HG03135 (cell line): ENCODE data around the gene PDK1.
"Not testable (repeated sequence)": the region's sequence is repeated elsewhere in the genome, so short reads cannot be mapped to it uniquely, and the experiment has no call there.

ENCODE experiments used
- ATAC-seq: cut with Tn5 transposase; IDR thresholded peaks from one replicate; pipeline ENCODE4 v1.9.1; 2021; ENCODE audit warnings: mild to moderate bottlenecking, moderate library complexity; ENCODE audit not compliant: unreplicated experiment

PDK1 gene

GRCh38 chr2:172592190-172592589, 36.3 kb downstream of the PDK1 start:
- not testable (repeated sequence) for ATAC-seq

GRCh38 chr2:172596776-172597175, 40.9 kb downstream of the PDK1 start:
- ATAC-seq, result no peak

GRCh38 chr2:172597176-172597842, 41.4 kb downstream of the PDK1 start:
- ATAC-seq, result no peak

GRCh38 chr2:172599947-172600346, 44.1 kb downstream of the PDK1 start:
- ATAC-seq, result no peak

- ATAC-seq, result no peak
Observed at GRCh38 chr2:172600557-172601008, 44.7 kb downstream of the PDK1 start.

GRCh38 chr2:172606285-172606684, 50.4 kb downstream of the PDK1 start:
- no peak for ATAC-seq

GRCh38 chr2:172607379-172607928, 51.6 kb downstream of the PDK1 start:
- ATAC-seq, result no peak

- ATAC-seq, result no peak
Observed at GRCh38 chr2:172609488-172609887, 53.6 kb downstream of the PDK1 start.

- ATAC-seq, result no peak
Observed at GRCh38 chr2:172612051-172612450, 56.2 kb downstream of the PDK1 start.

GRCh38 chr2:172613040-172613439, 57.1 kb downstream of the PDK1 start:
- no peak for ATAC-seq

- ATAC-seq, result no peak
Observed at GRCh38 chr2:172613615-172614231, 57.8 kb downstream of the PDK1 start.

GRCh38 chr2:172614932-172615331, 59.0 kb downstream of the PDK1 start:
- no peak for ATAC-seq

GRCh38 chr2:172615727-172616261, 59.9 kb downstream of the PDK1 start:
- ATAC-seq, result no peak

- no peak for ATAC-seq
Observed at GRCh38 chr2:172617115-172617514, 61.2 kb downstream of the PDK1 start.

GRCh38 chr2:172623249-172623965, 67.5 kb downstream of the PDK1 start:
- no peak for ATAC-seq

- no peak for ATAC-seq
Observed at GRCh38 chr2:172624996-172625395, 69.1 kb downstream of the PDK1 start.

- no peak for ATAC-seq
Observed at GRCh38 chr2:172627181-172627580, 71.3 kb downstream of the PDK1 start.

- ATAC-seq, result no peak
Observed at GRCh38 chr2:172628085-172628484, 72.2 kb downstream of the PDK1 start.

- no peak for ATAC-seq
Observed at GRCh38 chr2:172629586-172629985, 73.7 kb downstream of the PDK1 start.

GRCh38 chr2:172630181-172630580, 74.3 kb downstream of the PDK1 start:
- no peak for ATAC-seq

GRCh38 chr2:172634477-172634876, 78.6 kb downstream of the PDK1 start:
- no peak for ATAC-seq
